Measurements from ENCODE around the gene PARVB. TPM values are rescaled to one million over a fixed set of nuclear protein-coding genes. Genes with fewer than 3 reads are reported as not detected.
A peak's percentile ranks its signal among the peaks of the same experiment; 100 is the strongest.

PARVB gene
- total RNA-seq, result 100 to 1,000 TPM; 120 to 201 (median 147) TPM

GRCh38 chr22:44024288-44024921 is at the start of gene PARVB:
TSS of gene PARVB (plus strand) at chr22:44024302. CDS start at chr22:44024340, 38 bp downstream.
- H3K4me3 ChIP-seq, result peak within 1 kb of the TSS; percentile 57 to 79 (median 74)
- TF ChIP-seq CTCF (IDR thresholded peaks at IDR 0.05 in 4 of 5, conservative IDR thresholded peaks at IDR 0.05 in 1 of 5), result no peak
- peak; percentile 50 to 64 for TF ChIP-seq POLR2A (IDR thresholded peaks at IDR 0.05)
- in situ Hi-C loops (cut with MboI; ENCODE audit: low sequenced_read_pairs in 4 of 4), result loop anchor here in 1 of 4 donors (10.0 kb wide), 1 partner anchor 60 kb away; no protein-coding TSS in a partner anchor
- peaks cover 69 to 81% of the 10 kb centered on the region in 2 donors for H3K4me1 ChIP-seq
- H3K36me3 ChIP-seq, result no peaks in the 10 kb centered on the region
- H3K9me3 ChIP-seq, result no peaks in the 10 kb centered on the region
- H3K27ac ChIP-seq, result peak within 1 kb of the TSS; percentile 94 to 98 (median 97)
- ATAC-seq (peak; percentile 8 to 12), DNase-seq (no peak)
- H3K27me3 ChIP-seq, result no peaks in the 10 kb centered on the region
- intact Hi-C loops (cut with DNase I; ENCODE audit: low total_unique reads), result no loop called here

GRCh38 chr22:43975041-43975440 is 49.1 kb upstream of the PARVB start:
- Histone ChIP-seq H3K36me3 (peaks cover 5 to 79% of the 10 kb centered on the region in 2 donors), H3K9me3 (no peaks in the 10 kb centered on the region), H3K4me3 (no peak overlapping the region), H3K4me1 (no peaks in the 10 kb centered on the region), H3K27me3 (no peaks in the 10 kb centered on the region), H3K27ac (no peak overlapping the region)
- TF ChIP-seq POLR2A (IDR thresholded peaks at IDR 0.05) (no peak), CTCF (IDR thresholded peaks at IDR 0.05 in 4 of 5, conservative IDR thresholded peaks at IDR 0.05 in 1 of 5) (no peak)
- DNase-seq, result no peak
- intact Hi-C loops (cut with DNase I; ENCODE audit: low total_unique reads), result no loop called here
- in situ Hi-C loops (cut with MboI; ENCODE audit: low sequenced_read_pairs in 4 of 4), result loop anchor here in 1 of 4 donors (25.0 kb wide), 1 partner anchor 662 kb away; no protein-coding TSS in a partner anchor
- ATAC-seq, result no peak

GRCh38 chr22:43976861-43977795 is 47.0 kb upstream of the PARVB start:
- Histone ChIP-seq H3K4me3 (no peak overlapping the region), H3K27ac (no peak overlapping the region), H3K9me3 (no peaks in the 10 kb centered on the region), H3K4me1 (no peaks in the 10 kb centered on the region), H3K27me3 (no peaks in the 10 kb centered on the region), H3K36me3 (peaks cover 5 to 96% of the 10 kb centered on the region in 2 donors)
- in situ Hi-C loops (cut with MboI; ENCODE audit: low sequenced_read_pairs in 4 of 4) (loop anchor here in 1 of 4 donors (25.0 kb wide), 1 partner anchor 660 kb away; no protein-coding TSS in a partner anchor), intact Hi-C loops (cut with DNase I; ENCODE audit: low total_unique reads) (no loop called here)
- TF ChIP-seq CTCF (IDR thresholded peaks at IDR 0.05 in 4 of 5, conservative IDR thresholded peaks at IDR 0.05 in 1 of 5) (no peak), POLR2A (IDR thresholded peaks at IDR 0.05) (no peak)
- DNase-seq (no peak), ATAC-seq (no peak)

- H3K36me3 ChIP-seq, result peaks cover 3 to 96% of the 10 kb centered on the region in 2 donors
- intact Hi-C loops (cut with DNase I; ENCODE audit: low total_unique reads), result no loop called here
- no peaks in the 10 kb centered on the region for H3K27me3 ChIP-seq
- H3K4me3 ChIP-seq, result no peak overlapping the region
- in situ Hi-C loops (cut with MboI; ENCODE audit: low sequenced_read_pairs in 4 of 4), result loop anchor here in 1 of 4 donors (25.0 kb wide), 1 partner anchor 659 kb away; no protein-coding TSS in a partner anchor
- DNase-seq (no peak), ATAC-seq (no peak)
- no peaks in the 10 kb centered on the region for H3K4me1 ChIP-seq
- no peak overlapping the region for H3K27ac ChIP-seq
- H3K9me3 ChIP-seq, result no peaks in the 10 kb centered on the region
- TF ChIP-seq CTCF (IDR thresholded peaks at IDR 0.05 in 4 of 5, conservative IDR thresholded peaks at IDR 0.05 in 1 of 5), result no peak
These were observed 45.5 kb upstream of the PARVB start for GRCh38 chr22:43978558-43978957.

All from gastrocnemius medialis (tissue), 4 donors.